A673 (cell line): ENCODE results near the gene ENOX1.

Source experiments
- CTCF ChIP-seq: fragments of 300-800, 200-600 bp; sonication (generic); conservative IDR thresholded peaks from 2 replicates; pipeline ENCODE4 v1.5.1; 2017; ENCODE audit warnings: low read depth, mild to moderate bottlenecking, antibody characterized with exemption, low read length, moderate library complexity, mixed read lengths
- EZH2 ChIP-seq: fragments of 200-600 bp; sonication (generic); IDR thresholded peaks from 2 replicates; pipeline ENCODE4 v1.6.1; 2017; ENCODE audit warnings: borderline replicate concordance, low read depth, mild to moderate bottlenecking, mixed read lengths, antibody characterized with exemption, low read length; ENCODE audit not compliant: poor library complexity, severe bottlenecking

GRCh38 chr13:43205416-43205815 lies 581.4 kb downstream of the ENOX1 start:
- TF ChIP-seq CTCF (no peak), EZH2 (no peak)
